Daoy (cell line): ENCODE measurements around the gene PEDS1. TPM values are rescaled to one million over a fixed set of nuclear protein-coding genes. Genes with fewer than 3 reads are reported as not detected.
A peak's percentile ranks its signal among the peaks of the same experiment; 100 is the strongest.
"Not testable (repeated sequence)": the region's sequence is repeated elsewhere in the genome, so short reads cannot be mapped to it uniquely, and the experiment has no call there.

Experiments
- DNase-seq: peaks from one replicate; pipeline ENCODE4 v3.0.0-alpha.2; 2015; ENCODE audit warnings: low read depth
- total RNA-seq: library from RNA; depleted of rRNA; stranded (reverse); fragments of >200 nt; shearing (Covaris generic); gene quantifications from 2 replicates; pipeline ENCODE4 v1.2.3, GENCODE V29; 2014

The PEDS1 gene
- total RNA-seq, 1 experiment from 2014 or later = 21.7 TPM

GRCh38 chr20:50163570-50164317, 10.2 kb upstream of the PEDS1 start:
- peak; percentile 56 for DNase-seq

GRCh38 chr20:50161494-50161893, 8.0 kb upstream of the PEDS1 start:
- not testable (repeated sequence) for DNase-seq

- DNase-seq = no peak
These were observed 397 bp downstream of the PEDS1 start for GRCh38 chr20:50153153-50153499.

- DNase-seq = no peak
These were observed 950 bp downstream of the PEDS1 start for GRCh38 chr20:50152394-50153152.

- DNase-seq = no peak
These were observed 2.3 kb downstream of the PEDS1 start for GRCh38 chr20:50151034-50151743.

GRCh38 chr20:50149481-50150254, 3.9 kb downstream of the PEDS1 start:
- no peak for DNase-seq

- peak; percentile 66 for DNase-seq
These were observed 6.5 kb downstream of the PEDS1 start for GRCh38 chr20:50146732-50147662.

GRCh38 chr20:50146214-50146613, 7.3 kb downstream of the PEDS1 start:
- no peak for DNase-seq

GRCh38 chr20:50145566-50145965, 8.0 kb downstream of the PEDS1 start:
- no peak for DNase-seq

GRCh38 chr20:50144362-50144761, 9.2 kb downstream of the PEDS1 start:
- DNase-seq = peak; percentile 82

GRCh38 chr20:50142812-50143211, 10.7 kb downstream of the PEDS1 start:
- no peak for DNase-seq

GRCh38 chr20:50141811-50142561, 11.5 kb downstream of the PEDS1 start:
- DNase-seq = no peak

- no peak for DNase-seq
These were observed 12.4 kb downstream of the PEDS1 start for GRCh38 chr20:50141018-50141675.

GRCh38 chr20:50140339-50140859, 13.1 kb downstream of the PEDS1 start:
- no peak for DNase-seq

GRCh38 chr20:50138479-50139393, 14.8 kb downstream of the PEDS1 start:
- DNase-seq = no peak

GRCh38 chr20:50138120-50138478, 15.4 kb downstream of the PEDS1 start:
- no peak for DNase-seq

GRCh38 chr20:50137702-50138101, 15.8 kb downstream of the PEDS1 start:
- DNase-seq = not testable (repeated sequence)
